Fibroblast of pulmonary artery (primary cell): ENCODE results near the gene TAF1C.

Experiments
- DNase-seq: peaks from one replicate; pipeline ENCODE4 v3.0.0-alpha.2; 2010; ENCODE audit warnings: low read depth
- H3K4me3 ChIP-seq: replicated peaks from 2 replicates; pipeline ENCODE4 v1.5.1; 2011; ENCODE audit warnings: low read depth, mild to moderate bottlenecking, control low read depth, low read length, moderate library complexity
- TF ChIP-seq, protein P1 (sequence below): IDR thresholded peaks from 2 replicates; pipeline ENCODE4 v1.5.1; 2011; ENCODE audit warnings: mild to moderate bottlenecking, control low read depth, low read length, inconsistent platforms; ENCODE audit errors: missing control alignments

The TAF1C gene

GRCh38 chr16:84175350-84176081 is 11.3 kb downstream of the TAF1C start:
- no peak overlapping the region for H3K4me3 ChIP-seq
- DNase-seq, result peak; percentile 44
- TF ChIP-seq, protein P1, sequence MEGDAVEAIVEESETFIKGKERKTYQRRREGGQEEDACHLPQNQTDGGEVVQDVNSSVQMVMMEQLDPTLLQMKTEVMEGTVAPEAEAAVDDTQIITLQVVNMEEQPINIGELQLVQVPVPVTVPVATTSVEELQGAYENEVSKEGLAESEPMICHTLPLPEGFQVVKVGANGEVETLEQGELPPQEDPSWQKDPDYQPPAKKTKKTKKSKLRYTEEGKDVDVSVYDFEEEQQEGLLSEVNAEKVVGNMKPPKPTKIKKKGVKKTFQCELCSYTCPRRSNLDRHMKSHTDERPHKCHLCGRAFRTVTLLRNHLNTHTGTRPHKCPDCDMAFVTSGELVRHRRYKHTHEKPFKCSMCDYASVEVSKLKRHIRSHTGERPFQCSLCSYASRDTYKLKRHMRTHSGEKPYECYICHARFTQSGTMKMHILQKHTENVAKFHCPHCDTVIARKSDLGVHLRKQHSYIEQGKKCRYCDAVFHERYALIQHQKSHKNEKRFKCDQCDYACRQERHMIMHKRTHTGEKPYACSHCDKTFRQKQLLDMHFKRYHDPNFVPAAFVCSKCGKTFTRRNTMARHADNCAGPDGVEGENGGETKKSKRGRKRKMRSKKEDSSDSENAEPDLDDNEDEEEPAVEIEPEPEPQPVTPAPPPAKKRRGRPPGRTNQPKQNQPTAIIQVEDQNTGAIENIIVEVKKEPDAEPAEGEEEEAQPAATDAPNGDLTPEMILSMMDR, result peak; percentile 58

DNA sequence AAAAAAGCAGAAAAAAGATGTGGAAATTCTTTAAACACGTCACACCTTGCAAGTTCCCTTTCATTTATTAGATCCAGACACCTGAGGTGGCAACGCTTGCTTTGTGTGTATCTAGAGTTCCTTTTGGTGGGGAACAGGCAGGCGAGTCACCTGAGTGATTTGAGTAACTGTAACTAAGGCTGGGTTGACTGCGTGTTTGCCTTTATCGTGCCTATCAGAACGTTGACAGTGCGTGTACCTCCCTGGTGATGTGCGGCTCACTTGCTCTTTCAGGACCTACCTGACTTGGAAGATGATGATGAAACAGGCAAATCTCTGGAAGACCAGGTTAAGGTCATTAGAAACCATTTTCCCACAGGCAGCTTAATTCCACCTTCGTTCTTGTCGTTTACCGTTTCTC is 12.5 kb downstream of the TAF1C start:
- TF ChIP-seq, protein P1, result no peak
- H3K4me3 ChIP-seq, result no peak overlapping the region
- DNase-seq, result no peak

DNA sequence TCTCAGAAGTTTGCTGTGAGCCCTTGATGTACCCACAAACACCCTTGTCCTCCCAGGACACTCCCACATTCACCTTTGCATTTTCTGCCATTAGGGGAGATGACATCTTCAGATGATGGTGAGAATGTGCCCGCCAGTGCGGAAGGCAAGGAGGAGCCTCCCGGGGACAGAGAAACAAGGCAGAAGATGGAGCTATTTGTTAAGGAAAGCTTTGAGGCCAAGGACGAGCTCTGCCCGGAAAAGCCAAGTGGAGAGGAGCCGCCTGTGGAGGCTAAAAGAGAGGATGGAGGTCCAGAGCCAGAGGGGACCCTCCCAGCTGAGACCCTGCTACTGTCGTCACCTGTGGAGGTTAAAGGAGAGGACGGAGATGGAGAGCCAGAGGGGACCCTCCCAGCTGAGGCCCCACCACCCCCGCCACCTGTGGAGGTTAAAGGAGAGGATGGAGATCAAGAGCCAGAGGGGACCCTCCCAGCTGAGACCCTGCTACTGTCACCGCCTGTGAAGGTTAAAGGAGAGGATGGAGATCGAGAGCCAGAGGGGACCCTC is 17.0 kb downstream of the TAF1C start:
- DNase-seq, result no peak
- TF ChIP-seq, protein P1, result no peak

DNA sequence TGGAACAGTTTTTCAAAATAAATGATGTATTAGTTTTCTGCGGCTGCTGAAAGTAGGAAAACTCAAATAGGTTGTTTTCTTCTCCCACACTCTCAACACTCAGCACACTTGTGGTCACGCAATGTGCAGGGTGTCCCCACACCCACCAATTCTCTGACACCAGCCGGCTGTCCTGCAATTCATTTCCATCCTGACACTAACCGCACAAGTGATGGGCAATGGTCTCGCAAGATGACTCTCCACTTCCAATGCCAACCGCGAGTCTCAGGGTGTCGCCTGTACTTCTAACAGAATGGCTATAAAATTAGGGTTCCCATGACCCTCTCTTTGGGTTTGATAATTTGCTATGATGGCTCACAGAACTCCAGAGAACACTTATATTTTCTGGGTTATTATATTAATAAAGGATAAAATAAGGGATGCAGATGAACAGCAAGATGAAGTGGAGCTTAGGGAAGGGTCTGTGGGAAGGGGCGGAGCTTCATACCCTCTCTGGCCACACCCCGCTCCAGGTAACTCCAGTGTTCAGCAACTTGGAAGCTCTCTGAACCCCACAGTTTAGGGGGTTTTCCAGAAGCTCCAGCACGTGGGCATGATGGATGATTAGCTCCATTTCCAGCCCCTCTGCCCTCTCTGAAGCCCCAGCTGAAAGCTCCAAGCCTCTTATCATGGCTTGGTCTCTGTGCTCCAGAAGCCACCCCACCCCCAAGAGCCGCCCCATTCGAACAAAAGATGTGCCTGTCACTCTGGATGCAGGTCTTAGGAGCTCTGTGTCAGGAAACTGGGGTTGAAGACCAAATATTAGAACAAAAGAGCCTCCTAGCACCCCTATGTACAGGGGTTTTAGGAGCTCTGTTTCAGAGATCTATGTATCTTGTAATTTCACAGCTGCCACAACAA is 19.8 kb downstream of the TAF1C start:
- TF ChIP-seq, protein P1, result no peak
- H3K4me3 ChIP-seq, result no peak overlapping the region
- DNase-seq, result no peak

More for the DNA sequence above, 17.0 kb downstream of the TAF1C start:
- H3K4me3 ChIP-seq, result no peak overlapping the region

- no peak overlapping the region for H3K4me3 ChIP-seq
- TF ChIP-seq, protein P1, result no peak
- DNase-seq, result no peak
Measured at GRCh38 chr16:84165746-84166145, 21.1 kb downstream of the TAF1C start.

- no peak for DNase-seq
- no peak overlapping the region for H3K4me3 ChIP-seq
- TF ChIP-seq, protein P1, result no peak
Measured at GRCh38 chr16:84161801-84162200, 25.1 kb downstream of the TAF1C start.
